CD4-positive, alpha-beta T cell treated with Interleukin-2 at 100 ng/mL for 4 hours (primary cell): ENCODE measurements around the gene INO80.
"Not testable (repeated sequence)": the region's sequence is repeated elsewhere in the genome, so short reads cannot be mapped to it uniquely, and the experiment has no call there.

Experiments used
- DNase-seq: peaks from one replicate; pipeline ENCODE4 v3.0.0-alpha.2; 2020; ENCODE audit warnings: low spot score

The INO80 gene

GRCh38 chr15:41121951-41122350 is 5.9 kb upstream of the INO80 start:
- DNase-seq: no peak

DNA sequence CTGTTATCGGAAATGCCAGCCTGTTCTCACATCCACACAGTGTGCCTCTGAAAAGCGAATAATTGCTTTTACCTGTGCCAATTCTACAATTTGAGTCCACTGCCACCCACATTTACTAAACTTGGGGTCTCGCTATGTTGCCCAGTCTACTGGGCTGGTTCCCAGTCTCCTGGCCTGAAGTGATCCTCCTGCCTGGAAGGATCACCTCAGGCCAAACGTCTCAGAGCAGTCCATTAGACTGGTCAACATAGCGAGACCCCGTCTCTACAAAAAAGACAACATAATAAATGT is 827 bp upstream of the INO80 start:
- no peak for DNase-seq

- no peak for DNase-seq
Measured at GRCh38 chr15:41115652-41116115, 396 bp downstream of the INO80 start.

DNA sequence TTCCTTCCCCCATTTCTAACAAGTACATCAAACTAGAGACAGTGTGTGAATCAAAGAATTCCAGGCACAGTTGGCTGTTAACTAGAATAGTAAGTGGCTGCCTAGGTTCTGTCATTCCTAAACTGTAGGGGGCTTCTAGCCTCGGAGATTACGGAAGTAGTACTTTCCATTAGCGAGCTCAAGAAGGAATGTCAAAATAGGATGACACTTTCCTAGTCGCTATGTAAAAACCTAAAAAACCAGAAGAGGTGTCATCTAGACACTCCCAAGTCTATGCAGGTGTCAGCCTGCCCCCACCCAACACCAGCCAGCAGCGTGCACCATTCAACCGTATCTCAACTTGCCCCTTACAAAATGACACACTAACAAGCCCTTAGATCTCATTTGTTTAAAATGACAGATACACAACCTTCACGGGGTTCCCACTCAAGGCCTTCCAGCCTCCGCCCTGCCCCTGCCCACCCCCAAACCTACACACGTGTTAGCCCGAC is 874 bp downstream of the INO80 start:
- DNase-seq: peak; percentile 68

- DNase-seq: no peak
Measured at GRCh38 chr15:41106947-41107346, 9.1 kb downstream of the INO80 start.

DNA sequence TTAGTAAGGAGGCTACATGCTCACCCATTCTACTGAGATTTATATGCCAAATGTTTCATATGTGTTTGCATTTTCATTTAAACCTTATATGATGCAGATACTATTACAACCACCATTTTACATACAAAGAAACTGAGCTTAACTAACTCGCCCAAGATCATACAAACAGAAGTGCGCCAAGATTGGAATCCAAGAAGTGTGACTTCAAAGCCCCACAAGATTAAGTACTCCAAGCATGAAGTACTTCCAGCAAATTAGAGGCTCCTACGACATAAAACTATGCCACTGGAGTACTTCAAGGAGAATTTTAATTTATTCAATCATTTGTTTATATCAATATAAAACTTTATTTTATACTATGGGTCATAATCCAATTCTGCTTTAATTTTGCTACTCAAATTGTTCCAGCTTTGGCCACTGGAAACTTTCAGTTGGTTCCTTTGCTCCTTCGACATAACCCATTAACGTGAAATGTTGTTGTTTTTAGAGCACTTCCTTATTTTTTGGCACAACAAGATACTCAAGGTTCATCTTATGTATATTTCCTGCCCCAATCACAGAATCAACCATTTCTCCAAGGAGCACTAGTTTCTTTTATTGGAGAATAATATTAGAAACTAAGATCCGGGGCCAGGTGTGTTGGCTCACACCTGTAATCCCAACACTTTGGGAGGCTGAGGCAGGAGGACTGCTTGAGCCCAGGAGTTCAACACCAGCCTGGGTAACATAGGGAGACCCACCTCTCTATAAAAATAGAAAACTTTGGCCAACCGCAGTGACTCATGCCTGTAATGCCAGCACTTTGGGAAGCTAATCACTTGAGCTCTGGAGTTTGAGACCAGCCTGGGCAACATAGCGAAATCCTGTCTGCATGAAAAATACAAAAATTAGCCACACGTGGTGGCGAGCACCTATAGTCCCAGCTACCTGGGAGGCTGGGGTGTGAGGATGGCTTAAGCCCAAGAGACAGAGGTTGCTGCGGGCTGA is 10.4 kb downstream of the INO80 start:
- DNase-seq: no peak

DNA sequence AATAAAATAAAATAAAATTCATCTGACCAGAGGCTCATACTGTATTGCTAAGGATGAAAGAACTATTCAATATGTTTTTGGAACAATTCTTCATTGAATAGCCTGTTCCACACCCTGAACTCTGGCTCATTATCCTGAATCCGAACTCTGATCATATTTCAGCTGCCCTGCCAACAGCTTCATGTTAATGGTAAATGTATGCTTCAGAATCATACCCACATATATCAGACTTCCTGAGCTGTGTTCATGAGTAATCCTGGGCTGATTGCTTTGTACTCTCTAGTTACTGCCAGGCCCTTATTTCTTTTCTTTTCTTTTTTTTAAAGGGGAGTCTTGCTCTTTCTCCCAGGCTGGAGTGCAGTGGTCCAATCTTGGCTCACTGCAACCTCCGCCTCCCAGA is 11.8 kb downstream of the INO80 start:
- no peak for DNase-seq

- no peak for DNase-seq
Measured at GRCh38 chr15:41102854-41103253, 13.2 kb downstream of the INO80 start.

DNA sequence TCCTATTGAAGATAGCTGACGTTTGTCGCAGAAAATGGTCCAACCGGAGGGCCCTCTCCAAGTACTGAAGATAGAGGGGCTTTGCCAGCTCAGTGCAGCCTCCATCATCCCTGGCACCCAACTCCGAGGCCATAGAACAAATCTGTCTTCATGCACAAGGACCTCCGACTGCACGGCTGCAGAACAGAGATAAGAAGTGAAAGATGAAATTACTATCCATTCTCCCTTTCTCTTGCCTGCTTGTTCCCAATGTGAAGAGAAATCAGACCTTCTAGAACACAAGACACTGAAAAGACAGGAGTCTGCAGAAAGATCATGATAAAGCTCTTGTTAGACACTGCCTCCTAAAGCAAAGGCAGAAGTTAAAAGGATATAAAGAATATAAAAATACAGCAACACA is 19.9 kb downstream of the INO80 start:
- no peak for DNase-seq

DNA sequence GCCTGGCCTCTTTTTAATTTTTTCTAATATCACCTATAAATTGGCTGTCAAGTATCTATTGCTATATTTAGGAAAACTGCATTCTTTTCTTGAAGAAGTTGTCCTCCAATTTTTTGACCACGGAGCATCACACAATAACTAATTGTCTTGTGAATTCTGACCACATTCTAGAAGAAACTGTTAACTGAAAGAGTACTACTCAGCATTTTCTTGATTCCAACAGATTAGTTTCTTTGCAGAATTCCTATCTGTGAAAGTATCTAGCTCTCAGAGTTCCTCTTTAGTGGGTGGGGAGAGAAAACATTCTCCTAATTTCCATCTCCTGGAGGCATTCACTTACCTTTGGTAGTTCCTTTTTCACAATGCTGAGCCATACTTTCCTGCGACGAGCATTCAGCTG is 31.1 kb downstream of the INO80 start:
- no peak for DNase-seq

DNA sequence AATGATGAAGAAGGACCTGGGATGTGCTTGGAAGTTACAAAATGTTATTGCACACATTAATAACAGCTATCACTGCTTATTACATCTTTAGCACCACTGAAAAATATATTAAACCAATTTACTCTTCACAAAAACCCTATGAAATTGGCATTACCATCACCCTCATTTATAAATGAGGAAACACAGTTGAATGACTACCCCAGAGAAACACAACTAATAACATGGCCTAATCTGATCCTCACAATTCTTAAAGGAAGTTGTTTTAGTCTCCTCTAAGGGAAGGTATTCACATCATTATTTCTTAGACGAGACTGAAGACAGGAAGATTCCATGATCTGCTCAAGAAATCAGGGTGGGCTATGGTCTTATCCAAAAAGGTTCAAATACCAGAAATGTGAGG is 35.9 kb downstream of the INO80 start:
- no peak for DNase-seq

DNA sequence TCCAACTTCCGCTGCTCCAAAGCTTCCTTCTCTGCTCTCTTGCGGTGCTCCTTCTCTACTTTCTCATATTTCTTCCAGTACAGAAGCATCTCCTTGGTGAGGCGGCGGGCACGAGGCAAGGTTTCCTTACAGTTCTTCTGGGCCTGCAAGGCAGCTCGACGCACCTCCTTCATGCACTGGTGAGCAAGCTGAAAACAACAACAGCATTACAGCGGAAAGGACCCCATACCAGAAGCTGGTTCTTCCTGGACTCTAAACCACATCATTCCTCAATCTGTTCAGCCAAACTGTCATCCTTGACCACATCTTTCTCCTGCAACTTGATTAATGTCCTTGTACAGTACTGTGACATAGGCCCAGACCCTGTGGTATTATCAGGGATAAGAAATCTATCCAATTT is 36.4 kb downstream of the INO80 start:
- DNase-seq: no peak

GRCh38 chr15:41078879-41079278 is 37.2 kb downstream of the INO80 start:
- DNase-seq: not testable (repeated sequence)

DNA sequence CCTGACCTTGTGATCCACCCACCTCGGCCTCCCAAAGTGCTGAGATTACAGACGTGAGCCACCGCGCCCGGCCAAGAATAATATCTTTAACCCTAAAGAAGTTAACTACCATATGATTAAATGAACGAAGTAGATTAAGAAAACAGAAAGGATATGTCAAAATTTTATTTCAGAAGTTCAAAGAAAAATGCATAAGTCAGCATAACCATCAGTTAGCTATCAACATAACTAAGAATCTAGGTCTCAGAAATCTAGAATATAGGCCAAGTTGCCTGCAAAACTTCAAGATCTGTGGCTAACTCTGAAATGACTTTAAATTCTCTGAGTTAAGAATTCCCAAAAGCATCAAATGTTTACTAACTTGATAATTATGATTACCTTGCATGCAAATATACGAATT is 38.0 kb downstream of the INO80 start:
- no peak for DNase-seq

DNA sequence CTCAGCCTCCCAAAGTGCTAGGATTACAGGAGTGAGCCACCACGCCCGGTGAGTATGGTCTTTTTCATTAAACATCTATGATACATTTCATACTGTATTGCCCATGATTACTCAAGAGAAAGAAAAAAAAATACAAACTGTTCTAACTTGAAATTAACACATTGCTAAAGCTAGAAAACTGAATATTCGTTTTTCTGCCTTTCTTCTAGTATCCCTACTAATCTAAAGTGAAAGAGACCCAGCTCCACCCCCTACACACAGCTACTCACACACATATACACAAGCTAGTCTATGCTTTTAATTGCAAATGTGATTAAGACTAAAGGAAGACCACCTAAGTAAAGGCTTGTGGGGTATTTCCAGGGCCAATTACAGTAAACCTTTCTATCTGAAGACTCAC is 43.1 kb downstream of the INO80 start:
- DNase-seq: no peak

DNA sequence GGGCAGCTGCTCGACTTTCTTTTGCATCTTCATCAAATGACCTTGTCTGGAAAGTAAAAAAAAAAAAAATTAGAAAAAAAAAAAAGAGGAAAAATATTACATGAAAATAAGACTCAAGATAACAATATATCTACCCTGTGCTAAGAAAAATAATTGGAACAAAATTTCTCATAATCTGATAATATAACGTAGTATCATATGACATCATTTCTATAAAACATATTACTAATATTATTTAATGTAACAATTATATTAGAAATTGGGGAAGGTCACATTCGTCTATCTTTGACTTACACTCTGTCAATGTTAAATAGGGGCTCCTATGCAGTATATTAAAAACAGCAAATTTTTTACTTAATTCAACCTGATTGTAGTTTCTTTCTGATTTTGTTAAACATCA is 44.1 kb downstream of the INO80 start:
- no peak for DNase-seq

- DNase-seq: no peak
Measured at GRCh38 chr15:41066516-41066915, 49.6 kb downstream of the INO80 start.

- DNase-seq: no peak
Measured at GRCh38 chr15:41061667-41062066, 54.4 kb downstream of the INO80 start.

DNA sequence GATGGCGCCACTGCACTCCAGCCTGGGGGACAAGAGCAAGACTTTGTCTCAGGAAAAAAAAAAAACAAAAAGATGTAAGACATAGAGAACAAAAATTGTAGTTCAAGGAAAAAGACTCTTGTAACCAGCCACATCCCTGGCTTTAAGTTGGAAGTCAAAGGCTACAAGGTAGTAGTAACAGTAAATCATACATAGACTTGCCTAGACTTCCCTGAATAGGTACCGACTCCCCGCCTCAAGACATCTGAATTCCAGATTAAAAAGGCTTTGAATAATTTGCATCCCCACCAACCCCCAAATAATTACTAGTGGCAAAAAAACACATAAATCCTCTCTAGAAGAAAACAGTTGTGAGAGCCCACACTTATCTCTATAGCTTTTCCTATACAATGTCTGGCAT is 55.6 kb downstream of the INO80 start:
- DNase-seq: no peak

DNA sequence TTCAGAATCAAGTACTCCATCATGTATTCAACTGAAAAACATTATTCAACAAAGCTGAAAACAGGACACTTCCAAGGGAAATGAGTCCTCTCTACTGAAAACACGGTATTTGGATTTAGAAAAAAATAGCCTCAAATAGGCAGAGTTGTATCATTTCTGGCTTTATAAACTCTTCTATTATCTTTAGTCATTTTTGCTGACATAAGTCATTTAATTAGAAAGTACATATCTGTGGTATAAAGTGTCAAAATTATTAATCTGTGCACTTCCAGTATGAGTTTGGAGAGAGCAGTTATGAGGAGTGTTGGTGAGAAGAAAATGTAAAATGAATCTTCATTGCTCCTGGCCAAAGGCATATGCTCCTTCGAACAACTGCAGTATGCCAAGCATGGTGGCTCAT is 59.3 kb downstream of the INO80 start:
- DNase-seq: no peak

GRCh38 chr15:41055706-41056105 is 60.4 kb downstream of the INO80 start:
- no peak for DNase-seq

DNA sequence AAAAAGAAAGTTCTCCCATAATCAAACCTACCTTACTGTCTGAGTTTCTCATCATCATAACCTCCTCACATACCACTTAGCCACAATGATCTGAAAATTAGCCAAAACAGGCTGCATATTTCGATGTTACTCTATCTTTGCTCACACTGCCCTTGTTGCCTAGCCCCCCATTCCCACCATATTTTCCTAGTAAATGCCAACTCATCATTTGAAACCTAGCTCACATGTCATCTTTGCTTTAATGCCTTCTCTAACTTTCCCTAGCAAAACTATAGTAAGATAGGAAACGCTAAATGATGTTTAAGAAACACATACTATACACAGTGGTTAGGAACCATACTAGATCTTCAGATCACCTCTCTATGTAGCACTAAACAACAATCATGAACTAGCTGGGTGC is 64.9 kb downstream of the INO80 start:
- no peak for DNase-seq

DNA sequence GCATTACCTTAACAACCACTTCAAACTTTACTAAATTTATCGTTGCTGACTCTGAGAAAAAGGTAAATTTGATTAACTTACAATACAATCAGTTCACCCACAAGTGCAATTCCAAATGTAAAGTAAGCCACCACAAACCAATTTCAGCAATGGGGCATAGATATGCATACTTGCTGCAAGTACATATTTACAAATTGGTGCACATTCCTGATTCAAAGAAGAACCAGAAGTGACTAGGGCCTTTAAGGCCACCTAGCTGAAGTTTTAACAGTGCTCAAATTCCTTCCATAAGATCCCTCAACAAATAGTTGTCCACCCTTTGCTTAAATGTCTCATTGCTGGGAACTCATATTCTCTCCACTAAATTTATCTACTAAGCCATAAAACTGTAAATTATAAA is 67.2 kb downstream of the INO80 start:
- no peak for DNase-seq

DNA sequence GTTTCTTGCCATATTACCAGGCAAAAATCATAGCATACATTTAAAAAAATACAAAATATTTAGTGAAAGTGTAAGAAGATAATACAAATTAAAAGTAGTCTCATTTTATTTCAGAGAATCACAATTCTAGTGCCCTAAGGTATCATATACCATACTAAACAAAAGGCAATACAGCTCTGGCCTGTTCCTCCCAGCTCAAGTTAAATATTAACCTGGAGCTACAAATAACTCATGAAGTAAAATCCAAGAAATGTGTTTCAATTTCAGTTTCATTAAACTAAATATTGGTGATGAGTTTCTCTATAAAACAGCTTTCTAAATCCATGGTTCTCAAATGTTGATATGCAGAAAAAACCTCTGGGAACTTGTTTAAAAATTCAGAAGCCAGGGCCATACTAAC is 67.7 kb downstream of the INO80 start:
- no peak for DNase-seq
